SKM-1 (cell line): ENCODE data around the gene FPR2.
A peak's percentile ranks its signal among the peaks of the same experiment; 100 is the strongest.
"Not testable (repeated sequence)": the region's sequence is repeated elsewhere in the genome, so short reads cannot be mapped to it uniquely, and the experiment has no call there.

Source experiments
- DNase-seq: peaks from one replicate; lab custom pipeline; 2025; ENCODE audit not compliant: unreplicated experiment; lab: John Stamatoyannopoulos, UW

Gene FPR2

DNA sequence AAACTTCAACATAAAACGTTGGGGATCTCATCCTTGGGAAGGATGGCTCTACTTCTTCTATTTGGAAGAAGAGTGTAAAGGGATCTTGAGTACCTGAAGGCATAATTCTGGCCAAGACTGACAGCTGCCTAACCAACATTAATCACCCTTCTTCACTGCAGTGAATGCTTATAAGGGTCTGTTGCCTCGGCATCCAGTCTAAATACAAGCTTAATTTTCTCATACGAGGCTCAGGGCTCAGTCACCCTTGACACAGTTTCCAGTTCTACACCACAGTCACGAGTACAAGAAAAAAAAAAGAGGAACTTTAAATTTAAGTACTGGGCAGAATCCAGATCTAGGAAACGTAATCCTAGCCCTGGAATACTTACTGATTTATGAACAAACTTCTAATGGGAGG lies 43.0 kb downstream of the FPR2 start:
- peak; percentile 15 for DNase-seq

DNA sequence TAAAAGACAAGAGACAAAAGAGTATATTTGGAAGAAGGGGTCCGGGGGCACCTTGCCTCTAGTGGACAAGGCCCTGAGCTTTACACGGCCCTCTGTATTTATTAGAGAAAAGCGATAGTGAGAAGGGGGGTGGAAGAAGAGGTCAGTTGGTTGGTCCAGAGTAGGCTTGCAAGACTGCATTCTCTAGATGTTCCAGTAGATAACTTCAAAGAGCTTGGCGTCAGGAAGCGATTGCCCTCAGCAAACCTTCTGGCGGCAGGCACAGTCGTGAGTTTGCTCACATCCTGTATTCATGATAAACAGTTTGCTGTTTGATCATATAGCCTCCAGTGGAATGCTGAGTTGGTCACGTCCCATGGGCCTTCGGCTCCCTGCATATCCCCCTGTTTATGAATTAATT lies 43.8 kb downstream of the FPR2 start:
- DNase-seq, result not testable (repeated sequence)

DNA sequence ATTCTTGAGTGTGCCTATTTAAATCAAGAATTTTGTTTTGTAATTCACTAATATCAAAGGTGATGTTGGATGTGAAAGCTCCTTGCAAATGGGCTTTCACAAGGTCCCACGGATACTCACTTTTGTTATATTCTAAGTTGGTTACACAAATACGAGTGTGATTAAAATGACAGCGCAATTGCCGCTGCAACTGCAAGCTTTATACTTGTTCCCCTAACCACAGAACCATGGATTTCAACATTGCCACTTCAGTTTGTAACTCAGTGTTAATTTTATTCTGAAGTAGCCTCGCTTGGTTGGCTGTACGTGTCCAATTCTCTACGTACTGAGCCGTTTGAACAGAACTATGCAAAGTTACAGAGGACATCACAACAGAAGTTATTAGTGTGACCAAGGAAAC lies 44.4 kb downstream of the FPR2 start:
- peak; percentile 10 for DNase-seq

DNA sequence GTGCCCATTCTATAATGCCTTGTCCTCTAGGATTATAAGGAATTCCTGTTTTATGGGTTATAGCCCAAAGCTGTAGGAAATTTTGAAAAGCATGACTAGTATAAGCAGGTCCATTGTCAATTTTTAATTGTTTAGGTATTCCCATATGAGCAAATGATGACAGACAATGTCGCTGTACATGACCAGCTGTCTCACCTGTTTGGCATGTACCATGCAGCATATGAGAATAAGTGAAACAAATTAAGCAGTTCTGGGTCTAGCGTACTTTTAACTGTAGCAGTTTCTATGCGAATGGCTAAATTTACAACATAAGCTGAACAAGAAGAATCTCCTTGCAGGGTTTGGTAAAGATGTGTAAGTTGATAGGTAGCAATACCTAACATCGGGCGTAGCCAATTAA lies 45.6 kb downstream of the FPR2 start:
- DNase-seq, result not testable (repeated sequence)

DNA sequence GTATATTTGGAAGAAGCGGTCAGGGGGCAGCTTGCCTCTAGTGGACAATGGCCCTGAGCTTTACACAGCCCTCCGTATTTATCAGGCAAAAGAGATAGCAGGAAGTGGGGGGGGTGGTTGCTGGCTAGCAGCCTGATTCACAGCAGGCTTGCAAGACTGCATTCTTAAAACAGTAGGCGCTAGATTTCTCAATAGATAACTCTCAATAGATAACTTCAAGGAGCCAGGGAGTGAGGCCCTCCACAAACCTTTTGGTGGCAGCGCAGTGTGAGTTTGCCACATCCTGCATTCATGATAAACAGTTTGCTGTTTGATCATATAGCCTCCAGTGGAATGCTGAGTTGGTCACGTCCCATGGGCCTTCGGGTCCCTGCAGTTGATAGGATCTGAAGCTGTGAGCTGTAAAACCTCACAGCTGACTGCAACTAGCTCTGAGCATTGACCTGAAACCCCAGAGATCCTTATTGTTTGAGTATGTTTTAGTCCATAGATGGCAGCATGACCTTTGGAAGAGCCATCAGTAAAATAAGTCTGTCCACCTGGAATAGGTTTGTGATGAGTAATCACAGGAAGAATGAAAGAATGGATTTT lies 46.2 kb downstream of the FPR2 start:
- DNase-seq, result no peak

DNA sequence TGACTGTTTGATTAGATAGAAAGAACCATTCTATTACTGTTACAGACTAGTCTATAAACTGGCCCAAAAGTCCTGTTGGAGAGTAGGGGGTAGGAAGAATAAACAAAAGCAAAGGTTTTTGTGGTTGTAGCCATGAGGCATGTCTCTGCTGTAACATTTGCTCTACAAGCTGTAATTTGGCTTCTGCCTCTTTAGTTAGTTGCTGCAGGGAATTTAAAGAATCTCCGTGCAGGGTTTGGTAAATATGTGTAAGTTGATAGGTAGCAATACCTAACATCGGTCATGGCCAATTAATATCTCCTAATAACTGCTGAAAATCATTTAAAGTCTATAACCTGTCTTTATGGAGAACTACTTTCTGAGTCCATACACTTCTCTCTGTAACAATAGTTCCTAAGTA lies 46.9 kb downstream of the FPR2 start:
- no peak for DNase-seq

DNA sequence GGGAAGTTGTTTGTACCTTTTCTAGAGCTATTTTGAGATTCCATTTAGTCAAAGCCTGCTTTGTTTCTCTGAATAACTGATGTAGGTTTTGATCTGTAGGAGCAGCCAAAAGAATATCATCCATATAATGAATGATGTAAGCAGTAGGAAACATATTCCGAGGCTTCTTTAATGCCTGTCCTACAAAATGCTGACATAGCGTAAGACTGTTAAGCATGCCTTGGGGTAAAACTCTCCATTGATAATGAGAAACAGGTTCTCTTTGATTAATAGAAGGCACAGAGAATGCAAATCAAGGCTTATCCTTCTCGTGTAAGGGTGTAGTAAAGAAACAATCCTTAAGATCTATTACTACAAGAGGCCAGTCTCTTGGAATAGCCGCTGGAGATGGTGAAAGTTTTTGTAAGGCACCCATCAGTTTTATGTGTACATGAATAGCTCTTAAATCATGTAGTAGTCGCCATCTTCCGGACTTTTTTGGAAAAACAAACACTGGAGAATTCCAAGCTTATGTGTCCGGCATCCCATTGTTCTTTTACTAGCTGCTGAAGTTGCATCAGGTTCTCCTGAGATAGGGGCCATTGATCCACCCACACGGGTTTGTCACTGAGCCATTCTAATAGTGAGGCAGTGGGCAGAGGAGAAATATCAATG lies 47.5 kb downstream of the FPR2 start:
- no peak for DNase-seq

DNA sequence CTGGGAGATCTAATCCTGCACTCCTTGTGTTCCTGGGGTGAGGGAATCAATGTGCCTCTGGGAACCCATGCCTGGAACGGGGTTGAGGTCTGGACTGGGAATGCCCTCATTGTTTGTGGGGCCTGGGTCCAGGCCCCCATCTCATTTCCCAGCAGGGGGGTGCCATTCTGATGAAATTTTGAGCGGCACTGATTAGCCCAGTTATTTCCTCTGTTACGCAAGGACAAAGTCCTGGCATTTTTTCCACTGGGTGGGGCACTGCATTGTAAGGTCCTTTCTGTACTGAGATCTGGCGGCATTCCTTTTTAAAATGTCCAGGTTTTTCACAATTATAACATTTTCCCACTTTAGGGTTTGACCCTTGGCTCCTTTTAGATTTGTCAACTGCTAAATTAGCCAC lies 48.8 kb downstream of the FPR2 start:
- no peak for DNase-seq

DNA sequence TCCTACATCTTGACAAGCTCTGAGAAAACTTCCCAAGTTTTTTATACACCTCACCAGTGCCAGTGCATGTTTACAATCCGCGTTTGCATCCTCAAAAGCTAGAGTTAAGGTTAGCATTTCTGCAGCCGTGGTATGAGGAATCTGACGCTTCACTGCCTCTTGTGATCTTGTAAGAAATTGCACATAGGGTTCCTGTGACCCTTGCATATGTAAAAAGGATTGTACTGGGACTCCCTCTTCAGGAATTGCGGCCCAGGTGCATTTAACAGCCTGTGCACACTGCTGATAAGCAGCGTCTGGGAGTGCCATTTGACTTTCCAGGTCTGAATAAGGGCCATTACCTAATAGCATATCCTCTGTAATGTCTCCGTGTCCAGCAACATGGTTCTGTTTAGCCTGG lies 49.2 kb downstream of the FPR2 start:
- DNase-seq, result no peak

DNA sequence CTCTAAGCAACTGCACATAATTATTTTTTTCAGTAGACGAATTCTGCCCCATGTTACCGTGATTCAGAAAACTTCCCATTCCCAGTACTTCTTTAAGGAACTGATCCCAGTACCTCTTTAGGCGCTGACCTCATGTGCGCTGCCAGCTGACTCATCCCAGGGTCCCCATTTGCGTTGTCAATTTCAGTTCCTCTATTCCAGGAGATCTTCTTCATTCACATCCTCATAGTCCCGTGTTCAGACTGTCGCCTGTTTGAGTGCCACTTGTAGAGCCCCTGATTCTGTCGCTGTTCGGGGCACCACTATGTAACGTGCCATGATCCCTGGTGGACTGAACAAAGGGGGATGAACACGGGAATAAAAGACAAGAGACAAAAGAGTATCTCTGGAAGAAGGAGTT lies 50.4 kb downstream of the FPR2 start:
- DNase-seq, result no peak

DNA sequence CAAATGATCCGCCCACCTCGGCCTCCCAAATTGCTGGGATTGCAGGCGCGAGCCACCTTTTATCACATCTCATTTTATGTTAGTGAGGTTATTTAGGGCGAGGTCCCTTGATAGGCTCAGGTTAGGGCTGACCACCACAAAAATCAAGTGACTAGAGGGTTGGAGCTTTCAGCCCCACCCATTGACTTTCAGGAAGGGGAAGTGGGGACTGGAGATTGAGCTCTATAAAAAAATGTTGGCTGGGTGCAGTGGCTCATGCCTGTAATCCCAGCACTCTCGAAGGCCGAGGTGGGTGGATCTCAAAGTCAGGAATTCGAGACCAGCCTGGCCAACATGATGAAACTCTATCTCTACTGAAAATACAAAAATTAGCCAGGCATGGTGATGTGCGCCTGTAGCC lies 54.1 kb downstream of the FPR2 start:
- no peak for DNase-seq

DNA sequence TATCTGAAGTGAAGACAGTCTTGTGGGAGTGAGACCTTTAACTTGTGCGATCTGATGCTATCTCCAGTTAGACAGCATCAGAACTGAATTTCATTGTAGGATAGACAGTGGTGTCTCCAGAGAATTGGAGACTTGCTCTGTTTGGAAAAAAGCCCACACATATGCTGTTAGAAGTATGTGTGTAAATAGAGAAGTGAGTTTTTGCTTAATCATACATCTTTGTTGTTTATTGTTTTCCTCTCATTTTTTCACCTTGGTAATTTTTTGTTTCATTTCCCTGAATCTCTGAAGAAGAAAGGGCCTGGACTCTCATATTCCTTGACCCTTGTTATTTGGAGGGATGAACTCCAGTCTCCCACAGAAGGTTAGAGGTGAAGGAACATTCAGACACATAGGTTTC lies 55.7 kb downstream of the FPR2 start:
- DNase-seq, result no peak

DNA sequence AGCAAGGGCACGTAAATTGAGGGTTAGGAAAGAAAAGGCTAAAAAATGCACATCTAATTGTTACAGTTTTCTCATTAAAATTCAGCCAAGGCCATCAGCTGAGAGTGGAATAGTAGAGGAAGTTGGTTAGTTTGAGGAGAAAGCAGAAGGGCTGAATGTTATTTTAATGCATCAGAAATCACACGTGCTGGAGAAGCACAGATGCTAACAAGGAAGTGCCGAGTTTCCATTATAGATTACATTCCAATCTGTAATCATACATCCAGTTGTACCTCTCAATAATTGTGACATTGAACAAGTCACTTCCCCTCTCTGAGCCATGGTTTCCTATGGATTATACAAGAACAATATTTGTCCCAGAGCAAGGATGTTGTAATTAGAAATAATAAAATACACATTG lies 59.0 kb downstream of the FPR2 start:
- no peak for DNase-seq
